Cardiac fibroblast (primary cell): ENCODE measurements around the gene ALDH1A3.
A peak's percentile ranks its signal among the peaks of the same experiment; 100 is the strongest.

Experiments used
- DNase-seq, 2 donors: peaks; one replicate each; pipeline versions ENCODE4 v3.0.0 to v3.0.0-alpha.2; 2010; ENCODE audit warnings: low read depth in 2 of 2
- H3K4me3 ChIP-seq, 2 donors: replicated peaks in 1 of 2; 1 replicate in 1 of 2; 2 replicates in 1 of 2; pipeline ENCODE4 v1.5.1; 2011; ENCODE audit warnings: low read depth in 2 of 2, low read length in 2 of 2, mild to moderate bottlenecking in 2 of 2, moderate library complexity in 1 of 2
- CTCF ChIP-seq: IDR thresholded peaks from one replicate; pipeline ENCODE4 v1.5.1; 2011; ENCODE audit warnings: low read depth, mild to moderate bottlenecking, low read length, inconsistent platforms

ALDH1A3 gene

GRCh38 chr15:100877551-100877950, 2.1 kb upstream of the ALDH1A3 start:
- H3K4me3 ChIP-seq, result no peak overlapping the region
- DNase-seq, result no peak
- no peak for TF ChIP-seq CTCF

- no peak overlapping the region for H3K4me3 ChIP-seq
- DNase-seq, result no peak
- no peak for TF ChIP-seq CTCF
Observed at GRCh38 chr15:100878130-100878529, 1.5 kb upstream of the ALDH1A3 start.

- peak overlapping the region in 1 of 2 donors; percentile 63 for H3K4me3 ChIP-seq
- no peak for DNase-seq
- no peak for TF ChIP-seq CTCF
Observed at GRCh38 chr15:100878648-100879047, 983 bp upstream of the ALDH1A3 start.

GRCh38 chr15:100879061-100879463, 569 bp upstream of the ALDH1A3 start:
- H3K4me3 ChIP-seq, result peak overlapping the region in 1 of 2 donors; percentile 63
- no peak for TF ChIP-seq CTCF
- peak in 1 of 2 donors; percentile 12 for DNase-seq

- H3K4me3 ChIP-seq, result peak overlapping the region; percentile 55 to 63
- DNase-seq, result peak in 1 of 2 donors; percentile 30
- no peak for TF ChIP-seq CTCF
Observed at GRCh38 chr15:100880139-100880896, 687 bp downstream of the ALDH1A3 start.

- H3K4me3 ChIP-seq, result peak overlapping the region; percentile 55 to 63
Observed at GRCh38 chr15:100880897-100881242, 1.2 kb downstream of the ALDH1A3 start.

More at GRCh38 chr15:100880897-100881242, 1.2 kb downstream of the ALDH1A3 start:
- no peak for DNase-seq
- TF ChIP-seq CTCF, result no peak
